GM23248 (cell line): Measurements from ENCODE around the gene ARHGEF12.

Experiments used
- EZH2 ChIP-seq: fragments of 200-600 bp; sonication (generic); IDR thresholded peaks from 2 replicates; pipeline ENCODE4 v1.6.1; 2018; ENCODE audit warnings: antibody characterized with exemption, mild to moderate bottlenecking; ENCODE audit not compliant: insufficient read depth, poor library complexity, severe bottlenecking
- EZH2phosphoT487 ChIP-seq: fragments of 200-600 bp; sonication (generic); IDR thresholded peaks from 2 replicates; pipeline ENCODE4 v1.6.1; 2018; ENCODE audit warnings: antibody characterized with exemption, moderate library complexity, mild to moderate bottlenecking, low read depth; ENCODE audit not compliant: insufficient read depth

- TF ChIP-seq EZH2phosphoT487 (no peak), EZH2 (no peak)
Observed at GRCh38 chr11:120333801-120334200, 2.4 kb upstream of the ARHGEF12 start.
